ENCODE results near the gene CIRBP. TPM values are rescaled to one million over a fixed set of nuclear protein-coding genes. Genes with fewer than 3 reads are reported as not detected.

Gene CIRBP
- total and polyA plus RNA-seq, 9 of the 15 experiments (the other 6 are each of a cell fraction or from before 2014, with no cell fraction given): 20.5 to 327 (median 176) TPM

DNA sequence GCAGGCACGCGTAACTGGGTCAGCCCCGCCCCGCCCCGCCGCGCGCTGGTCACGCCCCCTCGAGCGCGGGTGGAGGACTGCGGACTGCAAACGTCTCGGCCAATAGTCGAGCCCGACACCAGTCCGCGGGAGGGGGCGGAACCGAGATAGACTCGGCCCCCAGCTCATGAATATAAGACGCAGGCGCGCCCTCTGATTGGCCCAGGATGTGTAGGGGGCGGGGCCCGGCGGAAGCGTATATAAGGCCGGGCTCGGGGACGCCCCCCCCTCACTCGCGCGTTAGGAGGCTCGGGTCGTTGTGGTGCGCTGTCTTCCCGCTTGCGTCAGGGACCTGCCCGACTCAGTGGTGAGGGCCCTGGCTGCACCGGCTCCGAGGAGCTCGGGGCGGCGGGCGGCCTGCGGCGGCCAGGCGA lies at the start of gene CIRBP (continued):
- TF ChIP-seq ZFP30 (CRISPR knock-in tag; IDR thresholded peaks at IDR 0.05; ENCODE audit: borderline replicate concordance): no peak
- TF ChIP-seq ZNF224 (CRISPR knock-in tag; IDR thresholded peaks at IDR 0.05): no peak
- peak; percentile 91; the same call in 1 of the 2 replicates for TF ChIP-seq CBX1 (IDR thresholded peaks at IDR 0.05; ENCODE audit: low read depth)
- peak; percentile 68; the same call in 1 of the 2 replicates for TF ChIP-seq BHLHE40 (IDR thresholded peaks at IDR 0.05; ENCODE audit: low read length)
- TF ChIP-seq, protein P1, sequence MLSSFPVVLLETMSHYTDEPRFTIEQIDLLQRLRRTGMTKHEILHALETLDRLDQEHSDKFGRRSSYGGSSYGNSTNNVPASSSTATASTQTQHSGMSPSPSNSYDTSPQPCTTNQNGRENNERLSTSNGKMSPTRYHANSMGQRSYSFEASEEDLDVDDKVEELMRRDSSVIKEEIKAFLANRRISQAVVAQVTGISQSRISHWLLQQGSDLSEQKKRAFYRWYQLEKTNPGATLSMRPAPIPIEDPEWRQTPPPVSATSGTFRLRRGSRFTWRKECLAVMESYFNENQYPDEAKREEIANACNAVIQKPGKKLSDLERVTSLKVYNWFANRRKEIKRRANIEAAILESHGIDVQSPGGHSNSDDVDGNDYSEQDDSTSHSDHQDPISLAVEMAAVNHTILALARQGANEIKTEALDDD (IDR thresholded peaks at IDR 0.05): no peak
- TF ChIP-seq BACH1 (tag; IDR thresholded peaks at IDR 0.05): no peak
- peak; percentile 28; the same call in 1 of the 2 replicates for TF ChIP-seq ESRRA (IDR thresholded peaks at IDR 0.05; ENCODE audit: borderline replicate concordance, low read depth)
- TF ChIP-seq, protein P2, sequence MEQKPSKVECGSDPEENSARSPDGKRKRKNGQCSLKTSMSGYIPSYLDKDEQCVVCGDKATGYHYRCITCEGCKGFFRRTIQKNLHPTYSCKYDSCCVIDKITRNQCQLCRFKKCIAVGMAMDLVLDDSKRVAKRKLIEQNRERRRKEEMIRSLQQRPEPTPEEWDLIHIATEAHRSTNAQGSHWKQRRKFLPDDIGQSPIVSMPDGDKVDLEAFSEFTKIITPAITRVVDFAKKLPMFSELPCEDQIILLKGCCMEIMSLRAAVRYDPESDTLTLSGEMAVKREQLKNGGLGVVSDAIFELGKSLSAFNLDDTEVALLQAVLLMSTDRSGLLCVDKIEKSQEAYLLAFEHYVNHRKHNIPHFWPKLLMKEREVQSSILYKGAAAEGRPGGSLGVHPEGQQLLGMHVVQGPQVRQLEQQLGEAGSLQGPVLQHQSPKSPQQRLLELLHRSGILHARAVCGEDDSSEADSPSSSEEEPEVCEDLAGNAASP (IDR thresholded peaks at IDR 0.05): no peak
- TF ChIP-seq, protein P3, sequence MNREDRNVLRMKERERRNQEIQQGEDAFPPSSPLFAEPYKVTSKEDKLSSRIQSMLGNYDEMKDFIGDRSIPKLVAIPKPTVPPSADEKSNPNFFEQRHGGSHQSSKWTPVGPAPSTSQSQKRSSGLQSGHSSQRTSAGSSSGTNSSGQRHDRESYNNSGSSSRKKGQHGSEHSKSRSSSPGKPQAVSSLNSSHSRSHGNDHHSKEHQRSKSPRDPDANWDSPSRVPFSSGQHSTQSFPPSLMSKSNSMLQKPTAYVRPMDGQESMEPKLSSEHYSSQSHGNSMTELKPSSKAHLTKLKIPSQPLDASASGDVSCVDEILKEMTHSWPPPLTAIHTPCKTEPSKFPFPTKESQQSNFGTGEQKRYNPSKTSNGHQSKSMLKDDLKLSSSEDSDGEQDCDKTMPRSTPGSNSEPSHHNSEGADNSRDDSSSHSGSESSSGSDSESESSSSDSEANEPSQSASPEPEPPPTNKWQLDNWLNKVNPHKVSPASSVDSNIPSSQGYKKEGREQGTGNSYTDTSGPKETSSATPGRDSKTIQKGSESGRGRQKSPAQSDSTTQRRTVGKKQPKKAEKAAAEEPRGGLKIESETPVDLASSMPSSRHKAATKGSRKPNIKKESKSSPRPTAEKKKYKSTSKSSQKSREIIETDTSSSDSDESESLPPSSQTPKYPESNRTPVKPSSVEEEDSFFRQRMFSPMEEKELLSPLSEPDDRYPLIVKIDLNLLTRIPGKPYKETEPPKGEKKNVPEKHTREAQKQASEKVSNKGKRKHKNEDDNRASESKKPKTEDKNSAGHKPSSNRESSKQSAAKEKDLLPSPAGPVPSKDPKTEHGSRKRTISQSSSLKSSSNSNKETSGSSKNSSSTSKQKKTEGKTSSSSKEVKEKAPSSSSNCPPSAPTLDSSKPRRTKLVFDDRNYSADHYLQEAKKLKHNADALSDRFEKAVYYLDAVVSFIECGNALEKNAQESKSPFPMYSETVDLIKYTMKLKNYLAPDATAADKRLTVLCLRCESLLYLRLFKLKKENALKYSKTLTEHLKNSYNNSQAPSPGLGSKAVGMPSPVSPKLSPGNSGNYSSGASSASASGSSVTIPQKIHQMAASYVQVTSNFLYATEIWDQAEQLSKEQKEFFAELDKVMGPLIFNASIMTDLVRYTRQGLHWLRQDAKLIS (CRISPR knock-in tag; IDR thresholded peaks at IDR 0.05): no peak
- TF ChIP-seq MYBL2 (IDR thresholded peaks at IDR 0.05; ENCODE audit: low read depth): no peak
- no peak for TF ChIP-seq MYBL2 (CRISPR knock-in tag; IDR thresholded peaks at IDR 0.05; ENCODE audit: borderline replicate concordance)
- TF ChIP-seq RBM22 (IDR thresholded peaks at IDR 0.05; ENCODE audit: low read depth, low read length, poor library complexity, severe bottlenecking): peak; percentile 94
- TF ChIP-seq ZNF444 (CRISPR knock-in tag; IDR thresholded peaks at IDR 0.05): no peak
- 0 out of 2 replicates have a peak, but pooled peaks have one; percentile 34 for TF ChIP-seq CEBPG (CRISPR knock-in tag; IDR thresholded peaks at IDR 0.05)
- no peak for TF ChIP-seq CEBPG (tag; conservative IDR thresholded peaks at IDR 0.05 in 1 of 2, IDR thresholded peaks at IDR 0.05 in 1 of 2)
- no peak for TF ChIP-seq CC2D1A (IDR thresholded peaks at IDR 0.05)
- no peak for TF ChIP-seq CBX2 (IDR thresholded peaks at IDR 0.05; ENCODE audit: insufficient read depth, low read length, poor library complexity, severe bottlenecking)
- no peak for TF ChIP-seq EHMT2 (IDR thresholded peaks at IDR 0.05)
- no peak for TF ChIP-seq ETS2 (tag; IDR thresholded peaks at IDR 0.05; ENCODE audit: borderline replicate concordance, poor library complexity, severe bottlenecking)
- no peak for TF ChIP-seq HMG20A (CRISPR knock-in tag; conservative IDR thresholded peaks at IDR 0.05)
- TF ChIP-seq CHD2 (IDR thresholded peaks at IDR 0.05; ENCODE audit: low read depth, low read length): peak; percentile 5; the same call in 1 of the 2 replicates
- TF ChIP-seq ARID1B (IDR thresholded peaks at IDR 0.05): no peak
- no peak for TF ChIP-seq TCF7L2 (IDR thresholded peaks at IDR 0.05; ENCODE audit: low read depth, low read length)

Data from K562 (cell line).